ENCODE data around the gene ERN1. TPM values are rescaled to one million over a fixed set of nuclear protein-coding genes. Genes with fewer than 3 reads are reported as not detected.

The ERN1 gene
- total and polyA plus RNA-seq, 2 of the 13 experiments (the other 11 are each of a cell fraction or from before 2014, with no cell fraction given) = 6.0 to 12.7 TPM

GRCh38 chr17:64164596-64165285 is 34.8 kb upstream of the ERN1 start:
- Histone ChIP-seq H3K4me2 (ENCODE audit: low read depth, low read length) (no peak overlapping the region), H3K79me2 (ENCODE audit: insufficient read depth, low read length) (no peaks in the 10 kb centered on the region), H3K4me3 (replicated peaks in 1 of 3; ENCODE audit: insufficient read depth in 1 of 3, low read depth in 2 of 3, low read length in 3 of 3) (no peak overlapping the region), H3K9ac (ENCODE audit: insufficient read depth, low read depth, low read length) (no peak overlapping the region), H3K27ac (ENCODE audit: extremely low read length, insufficient read depth, low read length) (no peak overlapping the region), H4K20me1 (ENCODE audit: insufficient read depth, low read length) (no peaks in the 10 kb centered on the region), H3K9me3 (ENCODE audit: low read length) (no peaks in the 10 kb centered on the region), H2AFZ (ENCODE audit: low read length) (no peak overlapping the region), H3K4me1 (ENCODE audit: insufficient read depth, low read length) (no peaks in the 10 kb centered on the region), H3K27me3 (ENCODE audit: control insufficient read depth in 1 of 2, insufficient read depth in 2 of 2, low read length in 2 of 2) (no peaks in the 10 kb centered on the region), H3K36me3 (replicated peaks in 1 of 2; ENCODE audit: control insufficient read depth in 1 of 2, insufficient read depth in 2 of 2, low read length in 2 of 2) (peaks cover 16 to 50% of the 10 kb centered on the region in 2 experiments)
- no peak for DNase-seq (ENCODE audit: low spot score)
- TF ChIP-seq IKZF4 (CRISPR knock-in tag; IDR thresholded peaks at IDR 0.05; ENCODE audit: borderline replicate concordance, low read depth, not compliant biosample characterization) (no peak), ZNF768 (CRISPR knock-in tag; IDR thresholded peaks at IDR 0.05) (no peak), GATAD1 (CRISPR knock-in tag; IDR thresholded peaks at IDR 0.05) (no peak), LRRFIP1 (CRISPR knock-in tag; conservative IDR thresholded peaks at IDR 0.05) (no peak), GATAD2A (CRISPR knock-in tag; IDR thresholded peaks at IDR 0.05) (no peak), ZNF598 (CRISPR knock-in tag; IDR thresholded peaks at IDR 0.05; ENCODE audit: borderline replicate concordance) (no peak), ZNF230 (CRISPR knock-in tag; IDR thresholded peaks at IDR 0.05) (no peak), ZNF564 (CRISPR knock-in tag; IDR thresholded peaks at IDR 0.05) (no peak), NFKB2 (CRISPR knock-in tag; IDR thresholded peaks at IDR 0.05; ENCODE audit: borderline replicate concordance) (no peak), TCF7 (IDR thresholded peaks at IDR 0.05; ENCODE audit: low read depth) (no peak), ZNF317 (CRISPR knock-in tag; IDR thresholded peaks at IDR 0.05) (no peak), ZNF121 (CRISPR knock-in tag; IDR thresholded peaks at IDR 0.05) (no peak), NR2F6 (IDR thresholded peaks at IDR 0.05) (no peak), NR2F6 (CRISPR knock-in tag; IDR thresholded peaks at IDR 0.05) (no peak), RELA (CRISPR knock-in tag; IDR thresholded peaks at IDR 0.05) (no peak), THAP9 (CRISPR knock-in tag; IDR thresholded peaks at IDR 0.05; ENCODE audit: borderline replicate concordance) (no peak), ZNF17 (CRISPR knock-in tag; IDR thresholded peaks at IDR 0.05) (no peak)
- intact Hi-C loops (cut with micrococcal nuclease; ENCODE audit: unreplicated experiment) (no loop called here), in situ Hi-C loops (cut with HindIII; ENCODE audit: extremely low pct_ligation_motif_present, low pct_unique_long_range_greater_than_20kb) (no loop called here)
- BruUV-seq (replicated peaks) = no TSS peak
- no peak for FAIRE-seq
- no peak for ATAC-seq
- 95% methylated on average over 6 of the region's 6 CpGs for WGBS (ENCODE audit: low lambda C conversion rate)
- POLR2A ChIA-PET = interaction anchor here (1.0 to 1.5 kb wide), 4 partner anchors 9 to 18 kb away, joined by 3 to 5 read pairs (median 4); no protein-coding TSS in a partner anchor
- CTCF ChIA-PET (ENCODE audit: low intra/inter-chr PET ratio, low total read pairs) = no interaction called here

Measured in HepG2 (cell line).